ENCODE results near the gene KLK3.

- TF ChIP-seq YY1 (IDR thresholded peaks at IDR 0.05; ENCODE audit: insufficient read depth, insufficient read length) (no peak), ZNF274 (IDR thresholded peaks at IDR 0.05; ENCODE audit: low read depth, low read length) (no peak), SUZ12 (IDR thresholded peaks at IDR 0.05; ENCODE audit: extremely low read depth, insufficient read depth, insufficient read length) (no peak)
Measured at GRCh38 chr19:50874211-50874610, 19.5 kb downstream of the KLK3 start.

Measured in NT2/D1 (cell line).